NCI-H146 treated with DMSO at 0.1 percent for 48 hours (cell line): Measurements from ENCODE around the gene KCTD6.

Experiments used
- DNase-seq: peaks from one replicate; lab custom pipeline; 2025; ENCODE audit not compliant: unreplicated experiment; lab: John Stamatoyannopoulos, UW

KCTD6 gene

GRCh38 chr3:58551636-58552180 lies 59.8 kb downstream of the KCTD6 start:
- no peak for DNase-seq
